ENCODE measurements around the gene SYAP1. TPM values are rescaled to one million over a fixed set of nuclear protein-coding genes. Genes with fewer than 3 reads are reported as not detected.
A peak's percentile ranks its signal among the peaks of the same experiment; 100 is the strongest.

The SYAP1 gene
- total and polyA plus RNA-seq, 9 of the 15 experiments (the other 6 are each of a cell fraction or from before 2014, with no cell fraction given) = 5.7 to 35.3 (median 27.6) TPM

GRCh38 chrX:16786139-16786790, 66.9 kb downstream of the SYAP1 start, which contains the start of gene TXLNG:
TXLNG (plus strand) TSS chrX:16786466; CDS start chrX:16786488, 22 bp downstream.
- Histone ChIP-seq H2AFZ (ENCODE audit: low read depth, low read length) (peak within 1 kb of the TSS; percentile 95), H4K20me1 (replicated peaks; ENCODE audit: control insufficient read depth, insufficient read depth, low read length) (no peaks in the 10 kb centered on the region), H3K9me3 (replicated peaks; ENCODE audit: control insufficient read depth, insufficient read depth, low read depth, low read length) (no peaks in the 10 kb centered on the region), H3K79me2 (ENCODE audit: control insufficient read depth, insufficient read depth, low read length) (peaks cover 49% of the 10 kb centered on the region), H3K36me3 (ENCODE audit: control insufficient read depth, insufficient read depth, low read length) (peaks cover 32% of the 10 kb centered on the region), H3K27me3 (ENCODE audit: control insufficient read depth in 2 of 2, insufficient read depth in 2 of 2, low read length in 2 of 2) (no peaks in the 10 kb centered on the region), H3K9ac (ENCODE audit: insufficient read depth in 1 of 2, low read depth in 2 of 2, low read length in 2 of 2) (peak within 1 kb of the TSS; percentile 69 to 91), H3K4me1 (replicated peaks in 1 of 2; ENCODE audit: control insufficient read depth in 2 of 2, insufficient read depth in 2 of 2, low read length in 2 of 2) (peaks cover 7 to 10% of the 10 kb centered on the region in 2 experiments; a peak in 3 of 5 replicates), H3K4me3 (peak within 1 kb of the TSS; percentile 80), H3K9me1 (ENCODE audit: control insufficient read depth, insufficient read depth, low read length) (no peaks in the 10 kb centered on the region), H3K27ac (ENCODE audit: extremely low read depth, low read depth, low read length) (peak within 1 kb of the TSS; percentile 90), H3K4me2 (ENCODE audit: insufficient read depth, low read length) (peak within 1 kb of the TSS; percentile 87)
- DNase-seq (ENCODE audit: extremely low read depth in 1 of 4, low spot score in 3 of 4) (peak; percentile 90 to 99 (median 94)), ATAC-seq (peak; percentile 98), FAIRE-seq (peak; percentile 99)
- in situ Hi-C loops (cut with MboI) (no loop called here), intact Hi-C loops (cut with micrococcal nuclease) (loop anchor here (2.0 kb wide), 1 partner anchor 67 kb away; the partner anchor contains the start of gene SYAP1)
- ChIA-PET POLR2A (interaction anchor here (0.8 to 2.9 kb wide), 3 partner anchors 11 to 64 kb away, joined by 3 to 35 read pairs (median 10); no protein-coding TSS in a partner anchor), CTCF (ENCODE audit: low intra/inter-chr PET ratio) (interaction anchor here (0.6 kb wide), 1 partner anchor 632 kb away, joined by 3 read pairs; no protein-coding TSS in a partner anchor)
- no TSS peak for BruUV-seq (replicated peaks)
- under 1% methylated on average over 50 of the region's 59 CpGs for WGBS (ENCODE audit: insufficient coverage, low coverage, missing lambda C conversion rate)
- TF ChIP-seq TAF7 (tag; IDR thresholded peaks at IDR 0.05) (peak; percentile 67; the same call in 1 of the 2 replicates), MYC (IDR thresholded peaks at IDR 0.05; ENCODE audit: low read depth, low read length) (peak; percentile 65), MYC (CRISPR knock-in tag; IDR thresholded peaks at IDR 0.05; ENCODE audit: borderline replicate concordance, low read depth) (no peak), TFE3 (CRISPR knock-in tag; IDR thresholded peaks at IDR 0.05) (peak; percentile 91), HOMEZ (CRISPR knock-in tag; IDR thresholded peaks at IDR 0.05) (no peak), RBBP5 (IDR thresholded peaks at IDR 0.05; ENCODE audit: borderline replicate concordance, insufficient read depth, low read length, poor library complexity, severe bottlenecking) (peak; percentile 51), HINFP (tag; conservative IDR thresholded peaks at IDR 0.05; ENCODE audit: low read depth) (no peak), EP400 (IDR thresholded peaks at IDR 0.05) (peak; percentile 76; the same call in 1 of the 2 replicates), ZNF24 (IDR thresholded peaks at IDR 0.05) (no peak), PKNOX1 (IDR thresholded peaks at IDR 0.05) (peak; percentile 53; the same call in 1 of the 2 replicates), GABPA (tag; conservative IDR thresholded peaks at IDR 0.05; ENCODE audit: low read depth) (peak; percentile 72), ZNF512 (tag; IDR thresholded peaks at IDR 0.05) (no peak), POLR3G (IDR thresholded peaks at IDR 0.05; ENCODE audit: extremely low read depth, insufficient read length, insufficient replicate concordance) (no peak)

Measured in K562 (cell line).